AG10803 (cell line): ENCODE results near the gene SEC22C.

Source experiments
- DNase-seq: peaks from one replicate; pipeline ENCODE4 v3.0.0; 2010; ENCODE audit warnings: low read depth
- H3K4me3 ChIP-seq: 2 replicates; pipeline ENCODE4 v1.5.1; 2011; ENCODE audit warnings: mild to moderate bottlenecking, low read length, control low read depth
- CTCF ChIP-seq: conservative IDR thresholded peaks from 2 replicates; pipeline ENCODE4 v1.5.1; 2011; ENCODE audit warnings: mild to moderate bottlenecking, low read length, control low read depth, inconsistent platforms

The SEC22C gene

GRCh38 chr3:42544492-42545283, 37.1 kb downstream of the SEC22C start:
- peak; percentile 15; the same call in 1 of the 2 replicates for TF ChIP-seq CTCF
- no peak for DNase-seq
- no peak overlapping the region for H3K4me3 ChIP-seq

GRCh38 chr3:42541079-42541478, 40.7 kb downstream of the SEC22C start:
- no peak overlapping the region for H3K4me3 ChIP-seq
- DNase-seq: no peak
- TF ChIP-seq CTCF: no peak

GRCh38 chr3:42539871-42540714, 41.7 kb downstream of the SEC22C start:
- no peak for DNase-seq
- TF ChIP-seq CTCF: peak; percentile 58
- no peak overlapping the region for H3K4me3 ChIP-seq

GRCh38 chr3:42537350-42537749, 44.4 kb downstream of the SEC22C start:
- H3K4me3 ChIP-seq: no peak overlapping the region

GRCh38 chr3:42535981-42536784, 45.6 kb downstream of the SEC22C start:
- DNase-seq: no peak
- no peak overlapping the region for H3K4me3 ChIP-seq
- peak; percentile 36 for TF ChIP-seq CTCF

More at GRCh38 chr3:42537350-42537749, 44.4 kb downstream of the SEC22C start:
- TF ChIP-seq CTCF: no peak
- DNase-seq: no peak

GRCh38 chr3:42533161-42533897, 48.4 kb downstream of the SEC22C start:
- no peak for DNase-seq
- TF ChIP-seq CTCF: no peak
- no peak overlapping the region for H3K4me3 ChIP-seq
